Measurements from ENCODE around the gene HDAC10.

HDAC10 gene

DNA sequence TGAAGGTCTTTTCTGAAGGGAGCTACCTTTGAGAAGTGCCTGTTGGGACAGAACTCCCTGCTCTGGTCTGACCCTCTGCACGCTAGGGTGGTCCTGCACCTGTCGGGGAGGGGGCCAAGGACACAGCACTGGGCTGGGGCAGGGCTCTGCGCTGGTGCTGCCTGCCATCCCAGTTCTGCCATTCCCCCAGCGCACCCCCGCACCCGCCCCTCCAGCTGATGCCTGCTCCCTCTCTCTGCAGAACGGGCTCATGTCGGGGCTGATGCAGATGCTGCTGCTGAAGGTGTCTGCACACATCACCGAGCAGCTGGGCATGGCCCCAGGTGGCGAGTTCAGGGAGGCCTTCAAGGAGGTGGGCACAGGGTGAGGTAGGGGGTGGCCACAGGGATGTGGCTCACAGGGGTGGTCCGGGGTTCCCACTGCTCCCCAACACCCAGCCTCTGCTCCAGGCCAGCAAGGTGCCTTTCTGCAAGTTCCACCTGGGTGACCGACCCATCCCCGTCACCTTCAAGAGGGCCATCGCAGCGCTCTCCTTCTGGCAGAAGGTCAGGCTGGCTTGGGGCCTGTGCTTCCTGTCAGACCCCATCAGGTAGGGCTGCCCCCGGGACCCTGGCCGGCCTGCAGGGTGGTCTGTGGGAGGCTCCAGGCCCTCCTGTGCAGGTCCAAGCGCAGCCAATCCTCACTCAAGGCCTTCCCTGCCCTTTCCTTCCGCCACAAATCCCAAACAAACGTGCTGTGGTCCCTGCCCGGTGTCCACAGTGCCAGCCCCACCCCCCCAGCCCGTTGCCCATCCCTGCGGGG, 53.9 kb downstream of the HDAC10 start:
- Mint-ChIP-seq H3K4me1 (ENCODE audit: low read depth) (peaks cover 12% of the 10 kb centered on the region), H3K36me3 (ENCODE audit: low read depth) (peaks cover 5% of the 10 kb centered on the region), H3K27me3 (ENCODE audit: low read depth) (no peaks in the 10 kb centered on the region), H3K4me3 (no peak overlapping the region), H3K27ac (no peak overlapping the region), H3K9me3 (no peaks in the 10 kb centered on the region)

DNA sequence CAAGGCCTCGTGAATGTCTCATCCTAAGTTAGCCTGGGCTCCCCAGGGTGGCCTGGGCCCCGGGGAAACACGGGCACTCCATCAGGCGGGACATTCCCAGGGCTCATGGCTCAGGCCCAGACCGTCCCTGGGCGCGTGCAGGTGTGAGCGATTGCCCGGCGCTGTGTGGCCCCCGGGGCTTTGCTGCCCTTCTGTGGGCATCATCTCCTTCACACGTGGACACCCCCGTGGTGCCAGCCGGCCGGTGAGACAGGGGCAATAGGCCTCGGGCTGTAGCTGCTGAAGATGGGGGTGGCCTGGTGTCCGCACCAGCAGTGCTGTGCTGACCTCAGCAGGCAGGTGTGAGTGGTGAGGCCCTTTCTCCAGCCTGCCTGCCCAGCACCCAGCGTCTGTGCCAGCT, 54.8 kb downstream of the HDAC10 start:
- H3K27me3 Mint-ChIP-seq (ENCODE audit: low read depth), result no peaks in the 10 kb centered on the region
- peaks cover 7% of the 10 kb centered on the region for H3K36me3 Mint-ChIP-seq (ENCODE audit: low read depth)
- no peaks in the 10 kb centered on the region for H3K9me3 Mint-ChIP-seq
- peaks cover 15% of the 10 kb centered on the region for H3K4me1 Mint-ChIP-seq (ENCODE audit: low read depth)
- H3K4me3 Mint-ChIP-seq, result no peak overlapping the region
- no peak overlapping the region for H3K27ac Mint-ChIP-seq

Data from T-helper 1 cell treated with Interleukin-12 subunit alpha and Interleukin-12 subunit beta and Interleukin-4 antibody, amounts not matched to agents 30 μg/mL and 1 μg/mL, for 36 hours (primary cell).